Ishikawa (cell line): Measurements from ENCODE around the gene SNAP91.

Experiments
- CREB1 ChIP-seq: IDR thresholded peaks from 2 replicates; pipeline ENCODE4 v1.6.1; 2012; ENCODE audit warnings: low read depth
- EP300 ChIP-seq: IDR thresholded peaks from 2 replicates; pipeline ENCODE4 v1.6.1; 2012; ENCODE audit warnings: borderline replicate concordance
- RAD21 ChIP-seq: IDR thresholded peaks from 2 replicates; pipeline ENCODE4 v1.6.1; 2012; ENCODE audit warnings: low read depth

DNA sequence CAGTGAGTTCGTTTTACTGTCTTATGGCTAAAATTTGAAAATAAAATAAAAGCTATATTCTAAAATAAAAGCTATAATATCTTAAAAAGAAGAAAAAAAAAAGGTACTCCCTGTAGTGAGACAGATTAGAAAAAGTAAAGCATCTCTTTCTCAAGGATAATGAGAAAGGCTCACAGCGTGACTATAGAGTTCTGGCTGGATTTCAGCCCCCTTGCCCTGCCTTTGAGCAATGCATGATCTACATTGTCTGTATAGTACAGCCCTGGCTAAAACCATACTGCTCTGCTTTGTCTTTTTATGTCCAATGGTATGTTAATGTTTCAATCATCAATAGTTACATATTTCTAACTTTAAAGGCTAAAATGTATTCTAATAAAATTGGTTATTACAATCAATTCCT is 105.3 kb downstream of the SNAP91 start:
- TF ChIP-seq EP300 (no peak), CREB1 (no peak), RAD21 (no peak)
